A673 (cell line): ENCODE data around the gene BFSP2. TPM values are rescaled to one million over a fixed set of nuclear protein-coding genes. Genes with fewer than 3 reads are reported as not detected.

Experiments
- BruUV-seq: library from RNA; stranded (reverse); fragments of 400-500 nt; replicated peaks from 2 replicates; lab custom pipeline; 2021; lab: Mats Ljungman, UMichigan
- CTCF ChIA-PET: fragments of 300-600 bp; sonication (Branson Sonifier 250); formaldehyde crosslinking; loops from one replicate; lab custom pipeline; 2022; ENCODE audit warnings: antibody characterized with exemption; lab: Charles Lee
- POLR2A ChIA-PET: fragments of 300-600 bp; sonication (Branson Sonifier 250); formaldehyde crosslinking; loops from one replicate; lab custom pipeline; 2022; ENCODE audit warnings: antibody characterized with exemption; ENCODE audit not compliant: low non-redundant PET; lab: Charles Lee
- DNase-seq: peaks from one replicate; pipeline ENCODE4 v3.0.0-alpha.2; 2015; ENCODE audit warnings: low spot score
- H3K27ac ChIP-seq: fragments of 200-600 bp; sonication (generic); 2 replicates; pipeline ENCODE4 v1.5.1; 2016; ENCODE audit warnings: mixed run types, low read depth, mild to moderate bottlenecking, mixed read lengths, antibody characterized with exemption, low read length; ENCODE audit not compliant: poor library complexity, severe bottlenecking
- H3K27me3 ChIP-seq: fragments of 200-600 bp; sonication (generic); replicated peaks from 2 replicates; pipeline ENCODE4 v1.6.1; 2017; ENCODE audit warnings: mixed run types, low read depth, mild to moderate bottlenecking, mixed read lengths, antibody characterized with exemption, low read length; ENCODE audit not compliant: insufficient read depth, poor library complexity
- H3K36me3 ChIP-seq: fragments of 200-600 bp; sonication (generic); 2 replicates; pipeline ENCODE4 v1.6.1; 2016; ENCODE audit warnings: mixed run types, mild to moderate bottlenecking, mixed read lengths, antibody characterized with exemption, low read length; ENCODE audit not compliant: insufficient read depth, poor library complexity, severe bottlenecking
- H3K4me1 ChIP-seq: fragments of 200-600 bp; sonication (generic); 2 replicates; pipeline ENCODE4 v1.6.1; 2017; ENCODE audit warnings: mixed run types, mild to moderate bottlenecking, mixed read lengths, antibody characterized with exemption, low read length; ENCODE audit not compliant: insufficient read depth, poor library complexity, severe bottlenecking
- H3K4me3 ChIP-seq: fragments of 200-600 bp; sonication (generic); 2 replicates; pipeline ENCODE4 v1.5.1; 2016; ENCODE audit warnings: low read depth, mixed run types, mild to moderate bottlenecking, mixed read lengths, low read length; ENCODE audit not compliant: poor library complexity, severe bottlenecking
- H3K9me3 ChIP-seq: fragments of 200-600 bp; sonication (generic); 2 replicates; pipeline ENCODE4 v1.6.1; 2016; ENCODE audit warnings: mixed run types, low read depth, mild to moderate bottlenecking, mixed read lengths, antibody characterized with exemption, low read length; ENCODE audit not compliant: poor library complexity, severe bottlenecking
- EZH2 ChIP-seq: fragments of 200-600 bp; sonication (generic); IDR thresholded peaks from 2 replicates; pipeline ENCODE4 v1.6.1; 2017; ENCODE audit warnings: borderline replicate concordance, low read depth, mild to moderate bottlenecking, mixed read lengths, antibody characterized with exemption, low read length; ENCODE audit not compliant: poor library complexity, severe bottlenecking
- intact Hi-C: fragments of 100-400 bp; cut with micrococcal nuclease; formaldehyde crosslinking; loops from one replicate; pipeline ENCODE4 v1.10.0; 2022; ENCODE audit not compliant: unreplicated experiment
- total RNA-seq: library from RNA; stranded (reverse); gene quantifications from 2 replicates; pipeline ENCODE4 v1.2.3, GENCODE V29; 2021
- TF ChIP-seq, protein P1 (sequence below): fragments of 300-800, 200-600 bp; sonication (generic); conservative IDR thresholded peaks from 2 replicates; pipeline ENCODE4 v1.5.1; 2017; ENCODE audit warnings: low read depth, mild to moderate bottlenecking, antibody characterized with exemption, low read length, moderate library complexity, mixed read lengths

BFSP2 gene
- total RNA-seq, 1 experiment from 2014 or later, result not detected

DNA sequence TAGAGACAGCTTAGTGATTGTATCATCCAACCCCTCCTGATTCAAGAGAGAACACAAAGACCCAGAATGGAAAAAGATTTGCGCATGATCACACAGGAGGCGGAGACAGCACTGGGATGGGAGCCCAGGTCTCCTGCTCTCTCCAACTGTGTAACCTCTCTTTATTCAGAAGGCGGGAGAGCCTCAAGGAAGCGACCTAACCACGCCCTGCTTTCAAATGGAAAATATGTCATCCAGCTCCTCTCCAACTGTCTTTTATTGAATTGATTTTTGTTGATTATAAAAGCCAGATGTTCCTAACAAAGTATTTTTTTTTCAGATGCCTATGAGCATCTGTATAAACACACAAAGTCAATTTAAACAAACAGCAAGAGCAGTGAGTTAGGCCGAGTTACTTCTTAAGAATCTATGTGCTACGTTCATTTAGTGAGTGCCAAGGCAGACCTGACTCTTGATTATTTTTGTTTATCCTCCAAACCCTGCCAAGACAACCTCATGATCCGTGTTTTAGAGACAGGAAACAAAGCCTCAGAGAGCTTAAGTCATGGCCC, 74.5 kb downstream of the BFSP2 start:
- POLR2A ChIA-PET, result no interaction called here
- Histone ChIP-seq H3K36me3 (no peaks in the 10 kb centered on the region), H3K4me3 (no peak overlapping the region), H3K27ac (no peak overlapping the region), H3K4me1 (peaks cover 15% of the 10 kb centered on the region), H3K27me3 (no peaks in the 10 kb centered on the region), H3K9me3 (no peaks in the 10 kb centered on the region)
- BruUV-seq, result no TSS peak
- CTCF ChIA-PET, result no interaction called here
- intact Hi-C loops, result no loop called here
- DNase-seq, result no peak
- TF ChIP-seq EZH2, result no peak
- TF ChIP-seq, protein P1, sequence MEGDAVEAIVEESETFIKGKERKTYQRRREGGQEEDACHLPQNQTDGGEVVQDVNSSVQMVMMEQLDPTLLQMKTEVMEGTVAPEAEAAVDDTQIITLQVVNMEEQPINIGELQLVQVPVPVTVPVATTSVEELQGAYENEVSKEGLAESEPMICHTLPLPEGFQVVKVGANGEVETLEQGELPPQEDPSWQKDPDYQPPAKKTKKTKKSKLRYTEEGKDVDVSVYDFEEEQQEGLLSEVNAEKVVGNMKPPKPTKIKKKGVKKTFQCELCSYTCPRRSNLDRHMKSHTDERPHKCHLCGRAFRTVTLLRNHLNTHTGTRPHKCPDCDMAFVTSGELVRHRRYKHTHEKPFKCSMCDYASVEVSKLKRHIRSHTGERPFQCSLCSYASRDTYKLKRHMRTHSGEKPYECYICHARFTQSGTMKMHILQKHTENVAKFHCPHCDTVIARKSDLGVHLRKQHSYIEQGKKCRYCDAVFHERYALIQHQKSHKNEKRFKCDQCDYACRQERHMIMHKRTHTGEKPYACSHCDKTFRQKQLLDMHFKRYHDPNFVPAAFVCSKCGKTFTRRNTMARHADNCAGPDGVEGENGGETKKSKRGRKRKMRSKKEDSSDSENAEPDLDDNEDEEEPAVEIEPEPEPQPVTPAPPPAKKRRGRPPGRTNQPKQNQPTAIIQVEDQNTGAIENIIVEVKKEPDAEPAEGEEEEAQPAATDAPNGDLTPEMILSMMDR, result no peak

DNA sequence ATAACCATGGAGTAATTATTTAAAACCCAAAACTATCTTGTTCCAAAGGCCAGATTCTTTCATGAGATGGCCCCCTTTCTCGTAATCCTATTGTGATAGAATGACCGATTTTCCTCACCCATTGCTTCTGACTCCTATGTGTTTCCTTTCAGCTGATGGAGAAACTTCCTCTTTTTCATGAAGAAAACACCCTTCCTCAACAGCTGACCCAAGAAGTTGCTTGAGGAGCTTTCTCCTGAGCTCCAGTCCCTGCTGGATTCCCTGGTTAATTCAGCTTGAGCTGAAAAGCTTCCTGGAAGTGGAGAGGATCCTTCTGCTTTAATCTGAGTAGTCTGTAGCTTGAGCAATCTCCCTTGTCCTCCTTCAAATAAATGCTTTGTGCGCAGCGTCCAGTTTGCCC, 75.0 kb downstream of the BFSP2 start:
- DNase-seq, result no peak
- H3K4me1 ChIP-seq, result peaks cover 15% of the 10 kb centered on the region
- no peaks in the 10 kb centered on the region for H3K27me3 ChIP-seq
- no peaks in the 10 kb centered on the region for H3K9me3 ChIP-seq
- intact Hi-C loops, result no loop called here
- no peak overlapping the region for H3K27ac ChIP-seq
- BruUV-seq, result no TSS peak
- H3K4me3 ChIP-seq, result no peak overlapping the region
- POLR2A ChIA-PET, result no interaction called here
- H3K36me3 ChIP-seq, result no peaks in the 10 kb centered on the region
- TF ChIP-seq EZH2, result no peak
- TF ChIP-seq, protein P1, result no peak
- CTCF ChIA-PET, result no interaction called here

DNA sequence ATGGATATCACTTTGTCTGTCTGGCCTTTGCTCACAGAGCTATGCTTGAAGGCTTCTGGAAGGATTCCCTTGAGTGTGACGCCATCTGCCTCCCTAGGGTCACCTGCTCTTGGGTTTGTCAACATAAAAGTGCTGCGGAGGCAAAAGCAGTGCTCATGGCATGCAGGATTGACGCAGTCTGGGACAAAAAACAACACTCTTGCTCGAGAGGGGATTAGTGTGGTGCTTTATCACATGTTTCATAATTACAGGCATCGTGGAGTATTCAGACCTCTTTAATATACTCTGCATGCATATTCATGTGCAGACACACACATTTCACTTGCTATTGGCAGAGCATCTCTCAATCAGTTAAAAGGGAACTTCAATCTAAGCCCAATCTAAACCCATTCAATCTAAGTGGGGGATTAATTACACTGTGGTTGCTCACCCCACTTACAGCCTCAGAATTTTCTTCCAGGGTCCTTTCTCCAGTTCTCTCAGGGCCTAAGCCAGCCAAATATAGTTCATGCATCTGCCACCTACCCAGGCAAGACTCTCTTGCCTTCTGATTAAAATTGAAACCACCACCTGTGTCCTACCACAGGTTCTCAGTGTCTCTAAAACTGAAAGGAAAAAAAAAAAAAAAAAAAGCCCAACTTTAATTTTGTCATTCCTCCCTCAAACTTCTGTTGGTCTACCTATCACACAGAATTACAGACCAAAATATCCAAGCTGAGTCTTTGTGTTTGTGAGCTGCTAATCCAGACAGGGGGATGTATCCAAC, 75.6 kb downstream of the BFSP2 start:
- ChIA-PET POLR2A (no interaction called here), CTCF (no interaction called here)
- H3K27ac ChIP-seq, result no peak overlapping the region
- no TSS peak for BruUV-seq
- no peak for TF ChIP-seq EZH2
- TF ChIP-seq, protein P1, result no peak
- no peaks in the 10 kb centered on the region for H3K36me3 ChIP-seq
- H3K27me3 ChIP-seq, result no peaks in the 10 kb centered on the region
- intact Hi-C loops, result no loop called here
- H3K4me3 ChIP-seq, result no peak overlapping the region
- no peak for DNase-seq
- no peaks in the 10 kb centered on the region for H3K9me3 ChIP-seq
- peaks cover 15% of the 10 kb centered on the region for H3K4me1 ChIP-seq
